NCI-H2196 (cell line): ENCODE measurements around the gene SDK1.
"Not testable (repeated sequence)": the region's sequence is repeated elsewhere in the genome, so short reads cannot be mapped to it uniquely, and the experiment has no call there.

ENCODE experiments used
- DNase-seq: peaks from one replicate; lab custom pipeline; 2025; ENCODE audit not compliant: unreplicated experiment; lab: John Stamatoyannopoulos, UW

Gene SDK1

DNA sequence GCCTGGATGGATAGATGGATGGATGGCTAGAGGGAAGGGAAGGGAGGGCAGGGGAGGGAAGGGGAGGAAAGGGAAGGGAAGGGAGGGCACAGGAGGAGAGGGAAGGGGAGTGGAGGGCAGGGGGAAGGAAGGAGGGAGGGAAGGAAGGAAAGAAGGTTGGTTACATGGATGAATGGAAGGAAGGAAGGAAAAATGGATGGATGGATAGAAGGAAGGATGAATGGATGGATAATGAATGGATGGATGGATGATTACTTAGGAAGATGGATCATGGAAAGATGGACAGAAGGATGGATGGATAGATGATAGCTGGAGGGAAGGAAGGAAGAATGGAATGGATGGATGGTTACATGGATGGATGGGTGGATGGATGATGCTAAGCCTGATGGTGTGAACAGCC is 929.3 kb downstream of the SDK1 start:
- DNase-seq, result no peak

- DNase-seq, result no peak
These were observed 932.1 kb downstream of the SDK1 start for GRCh38 chr7:4233146-4233545.

DNA sequence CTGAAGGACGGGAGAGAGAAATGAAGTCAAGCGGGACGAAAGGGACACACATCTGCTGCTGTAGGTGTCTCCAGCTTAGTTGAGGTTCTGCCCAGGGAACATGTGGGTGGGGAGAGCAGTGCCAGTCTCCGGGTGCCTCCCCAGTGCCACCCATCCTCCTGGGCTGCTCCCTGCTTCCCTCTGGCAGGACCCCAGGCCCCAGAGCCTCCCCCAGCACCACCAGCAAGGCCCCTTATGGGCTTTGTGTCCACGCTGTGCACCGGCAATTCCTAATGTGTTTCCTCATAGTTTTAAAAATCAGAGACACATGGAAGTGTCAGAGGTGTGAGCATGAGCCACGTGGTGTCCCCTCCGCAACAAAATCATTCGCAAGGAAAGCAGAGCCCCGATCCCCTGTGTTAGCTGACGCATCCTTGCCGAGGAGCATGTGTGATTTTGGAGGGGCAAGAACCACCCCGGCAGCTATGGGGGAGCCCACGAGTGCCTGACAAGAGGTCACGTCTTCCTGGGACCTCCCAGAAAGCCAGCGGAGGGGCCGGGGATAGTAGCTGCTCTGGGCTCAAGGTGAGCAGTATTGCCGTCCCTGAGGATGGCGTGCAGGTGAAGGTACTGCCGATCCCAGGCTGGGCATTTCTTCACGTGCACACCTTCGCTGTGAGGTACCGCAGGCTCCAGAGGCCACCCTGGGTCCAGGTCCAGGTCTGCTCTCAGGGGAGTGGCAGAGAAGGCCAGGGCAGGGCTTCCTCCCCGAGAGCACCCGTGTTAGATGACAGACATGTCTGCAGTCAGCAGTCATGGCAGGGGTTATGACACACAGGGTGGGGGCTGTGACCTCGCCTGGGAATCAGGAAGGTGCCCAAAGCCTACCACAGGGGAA is 932.8 kb downstream of the SDK1 start:
- DNase-seq, result no peak

GRCh38 chr7:4234498-4234855 is 933.4 kb downstream of the SDK1 start:
- DNase-seq, result no peak

DNA sequence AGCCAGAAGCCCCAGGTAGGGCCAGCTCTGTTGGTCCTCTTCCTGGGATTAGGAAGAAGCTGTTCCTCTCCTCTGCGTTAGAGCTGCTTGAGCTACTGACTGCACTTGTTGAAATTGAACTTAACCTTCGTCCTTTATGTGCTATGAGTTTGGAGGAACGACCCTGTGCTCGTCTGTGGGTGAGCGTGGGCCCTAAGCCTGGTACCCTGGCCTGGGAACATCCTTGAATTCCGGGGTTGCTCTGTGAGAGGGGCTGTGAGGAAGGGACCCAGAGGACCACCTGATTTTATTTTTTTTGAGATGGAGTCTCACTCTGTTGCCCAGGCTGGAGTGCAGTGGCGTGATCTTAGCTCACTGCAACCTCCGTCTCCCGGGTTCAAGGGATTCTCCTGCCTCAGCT is 933.8 kb downstream of the SDK1 start:
- DNase-seq, result no peak

DNA sequence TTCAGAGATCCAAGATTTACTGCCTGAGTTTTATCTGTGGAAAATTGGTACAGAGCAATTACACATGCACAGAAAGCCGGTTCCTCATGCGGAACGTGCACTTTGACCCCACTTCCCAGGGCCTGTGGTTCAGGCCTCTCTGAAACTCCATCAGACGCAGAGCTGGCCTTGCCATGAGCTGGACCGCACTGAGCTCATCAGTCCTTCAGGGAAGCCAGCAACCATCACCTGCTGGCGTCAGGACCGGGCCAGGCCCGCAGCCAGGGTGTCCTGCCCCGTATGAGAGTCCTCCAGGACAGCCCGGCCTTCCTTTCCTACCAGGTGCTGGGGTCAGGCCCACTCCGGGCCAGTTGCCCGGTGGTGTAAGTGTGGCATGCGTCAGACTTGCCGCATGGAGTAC is 934.5 kb downstream of the SDK1 start:
- DNase-seq, result no peak

GRCh38 chr7:4236389-4236788 is 935.3 kb downstream of the SDK1 start:
- no peak for DNase-seq

GRCh38 chr7:4236873-4237272 is 935.8 kb downstream of the SDK1 start:
- DNase-seq, result not testable (repeated sequence)

- DNase-seq, result no peak
These were observed 936.5 kb downstream of the SDK1 start for GRCh38 chr7:4237296-4238235.

DNA sequence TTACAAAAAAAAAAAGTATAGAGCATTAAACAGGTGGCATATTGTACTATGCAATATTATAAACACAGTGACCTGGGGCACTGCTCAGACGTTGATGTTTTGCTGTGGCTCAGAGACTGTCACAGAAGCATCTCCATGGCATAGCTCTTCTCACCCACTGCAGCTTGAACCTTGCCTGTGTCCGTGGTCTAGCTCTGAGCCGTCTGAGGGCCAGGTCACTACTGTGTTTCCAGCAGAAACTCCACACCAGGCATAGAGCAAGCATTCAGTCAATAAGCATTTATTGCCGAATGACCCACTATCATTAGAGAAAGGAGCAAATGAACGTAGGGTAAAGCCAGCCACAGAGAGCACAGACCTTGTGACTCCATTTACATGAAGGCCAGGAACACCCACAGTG is 937.8 kb downstream of the SDK1 start:
- DNase-seq, result no peak

GRCh38 chr7:4240042-4240441 is 939.0 kb downstream of the SDK1 start:
- no peak for DNase-seq

DNA sequence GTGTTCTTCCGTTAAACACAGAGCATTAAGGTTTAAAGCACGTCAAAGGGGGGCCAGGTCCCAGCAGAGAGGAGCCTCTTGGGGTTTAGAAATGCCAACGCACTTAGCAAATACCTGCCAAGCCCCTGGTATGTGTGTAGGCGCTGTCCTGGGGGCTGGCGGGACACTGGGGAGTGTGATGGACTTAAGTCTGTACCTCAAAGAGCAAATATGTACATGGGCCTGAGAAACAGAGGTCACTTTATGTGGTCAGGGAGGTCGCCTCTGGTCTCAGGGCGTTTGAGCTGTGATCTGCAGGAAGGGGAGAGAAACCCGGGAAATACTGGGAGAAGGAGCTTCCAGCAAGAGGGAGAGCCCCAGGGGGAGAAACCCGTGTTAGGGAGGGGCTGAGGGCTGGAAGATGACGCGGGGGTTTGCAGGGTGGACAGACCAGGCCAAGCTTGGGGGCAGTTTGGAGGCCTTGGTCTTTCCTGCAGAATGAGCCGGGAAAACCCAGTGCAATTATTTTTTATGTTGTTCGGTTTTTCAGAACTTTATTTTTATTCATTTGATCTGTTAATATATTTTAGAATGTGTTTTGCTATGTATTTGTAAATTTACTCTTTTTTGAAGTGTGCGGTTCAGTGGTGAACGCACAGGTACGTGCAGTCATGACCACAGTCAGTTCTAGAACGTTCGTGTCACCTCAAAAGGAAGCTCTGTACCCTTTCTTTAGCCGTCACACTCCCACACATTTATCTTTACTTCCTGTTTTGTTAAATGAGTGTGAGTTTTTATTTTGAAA is 939.7 kb downstream of the SDK1 start:
- DNase-seq, result no peak

- no peak for DNase-seq
These were observed 940.2 kb downstream of the SDK1 start for GRCh38 chr7:4241304-4241612.

DNA sequence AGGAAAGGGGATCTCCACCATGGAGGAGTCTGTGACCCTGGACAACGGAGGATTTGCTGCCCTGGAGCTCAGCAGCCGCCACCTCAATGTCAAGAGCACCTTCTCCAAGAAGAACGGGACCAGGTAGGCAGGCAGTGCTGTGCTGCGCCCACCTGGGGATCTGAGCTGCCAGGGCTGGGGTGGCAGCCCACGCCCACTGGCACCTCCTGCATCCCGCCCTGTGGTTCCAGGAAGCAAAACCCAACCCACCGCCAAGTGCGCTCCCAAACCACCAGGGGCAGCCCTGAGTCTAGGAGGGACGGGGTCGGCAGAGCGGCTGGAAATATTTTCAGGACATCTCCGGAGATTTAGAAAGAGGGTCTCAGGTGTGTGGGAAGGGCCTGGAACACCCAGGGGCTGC is 940.7 kb downstream of the SDK1 start:
- DNase-seq, result no peak

GRCh38 chr7:4242706-4243105 is 941.7 kb downstream of the SDK1 start:
- DNase-seq, result no peak

DNA sequence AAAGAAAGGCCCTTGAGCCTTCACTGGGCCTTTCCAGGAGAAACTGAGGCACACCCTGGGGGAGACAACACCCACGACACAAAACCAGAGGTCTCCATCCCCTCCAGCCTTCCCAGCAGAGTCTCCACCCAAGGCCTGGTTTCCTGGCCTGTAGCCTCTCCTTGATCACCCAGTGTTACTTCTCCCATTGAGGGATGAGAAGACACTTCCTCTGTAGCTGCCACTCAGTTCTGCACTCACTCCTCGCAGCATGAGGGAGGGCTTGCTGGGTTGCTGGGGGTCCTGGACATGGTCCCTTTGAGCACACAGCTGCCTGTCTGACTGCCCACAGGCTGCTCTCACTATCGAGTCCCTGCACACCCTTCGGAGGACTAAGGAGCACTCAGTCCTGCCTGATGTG is 943.0 kb downstream of the SDK1 start:
- DNase-seq, result no peak

- DNase-seq, result no peak
These were observed 943.6 kb downstream of the SDK1 start for GRCh38 chr7:4244635-4245034.

DNA sequence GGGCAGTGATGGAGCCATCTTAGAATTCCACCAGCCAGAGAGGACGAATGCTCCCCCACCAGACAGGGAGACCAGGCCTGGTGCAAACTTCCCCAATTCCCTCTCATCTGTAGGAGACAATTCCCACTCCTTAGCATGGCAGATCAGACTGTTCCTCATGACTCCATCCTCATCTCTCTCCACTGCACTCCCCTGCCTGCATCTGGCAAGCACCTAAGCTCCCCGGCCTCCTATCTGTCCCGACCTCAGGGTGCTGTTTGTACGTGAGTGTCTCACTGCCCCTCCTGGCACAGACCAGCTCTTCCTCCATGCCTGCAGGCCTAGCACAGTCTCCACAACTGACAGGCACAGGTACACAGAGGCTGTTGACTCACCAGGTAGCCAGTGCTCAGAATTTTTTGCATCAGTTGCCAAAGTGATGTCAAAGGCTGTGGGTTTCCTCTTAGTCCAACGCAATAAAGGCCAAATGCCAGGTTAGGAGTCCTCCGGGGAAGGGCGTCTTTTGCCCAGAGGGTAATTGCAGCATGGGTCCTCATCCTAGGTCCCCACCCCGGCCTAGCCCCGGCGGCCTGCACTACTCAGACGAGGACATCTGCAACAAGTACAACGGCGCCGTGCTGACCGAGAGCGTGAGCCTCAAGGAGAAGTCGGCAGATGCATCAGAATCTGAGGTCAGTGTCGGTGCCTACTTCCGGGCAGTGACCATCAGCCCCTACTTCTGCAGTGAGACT is 944.2 kb downstream of the SDK1 start:
- DNase-seq, result no peak

DNA sequence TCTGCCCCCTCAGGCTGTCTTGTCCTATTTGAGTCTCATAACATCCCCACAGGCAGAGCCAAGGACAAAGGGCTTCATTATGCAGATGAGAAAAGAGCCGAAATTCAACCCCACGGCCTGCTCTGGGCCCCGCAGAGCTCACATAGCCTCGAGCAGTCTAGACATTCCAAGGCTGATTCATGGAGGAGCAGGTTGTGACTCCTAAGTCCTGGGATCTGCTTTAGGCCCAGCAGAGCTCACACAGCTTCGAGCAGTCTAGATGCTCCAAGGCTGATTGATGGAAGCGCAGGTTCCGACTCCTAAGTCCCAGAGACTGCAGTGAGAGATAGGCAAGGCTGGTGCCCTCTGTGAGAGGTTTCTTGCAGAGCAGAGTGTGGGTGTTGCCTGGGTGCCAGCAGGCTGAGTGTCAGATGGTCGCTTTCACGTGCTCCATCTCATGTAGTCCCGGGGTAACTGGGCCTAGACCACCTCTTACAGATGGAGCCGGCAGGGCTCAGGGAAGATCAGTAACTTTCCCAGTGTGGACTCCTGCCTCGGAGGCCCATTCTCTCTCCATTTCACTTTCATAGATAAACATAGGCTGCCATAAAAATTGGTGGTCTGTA is 944.9 kb downstream of the SDK1 start:
- DNase-seq, result no peak

DNA sequence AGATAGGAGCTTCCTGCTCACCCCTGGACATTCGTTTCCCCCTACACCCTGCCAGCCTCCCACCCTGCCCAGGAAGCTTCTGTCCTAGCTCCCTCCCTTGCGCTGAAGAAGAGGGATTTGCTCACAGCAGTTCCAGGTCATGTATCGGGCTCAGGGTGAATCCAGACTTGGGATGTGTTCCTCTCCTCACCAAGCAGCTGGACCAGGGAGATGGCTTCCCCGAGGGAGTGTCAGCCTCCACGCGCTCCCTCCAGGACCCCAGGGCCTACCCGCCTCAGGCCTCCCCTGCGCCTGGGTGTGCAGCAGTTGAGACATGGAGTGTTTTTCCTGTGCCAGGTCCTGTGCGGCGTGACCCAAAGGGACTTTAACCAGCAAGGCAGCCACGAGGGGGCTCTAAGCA is 945.5 kb downstream of the SDK1 start:
- DNase-seq, result no peak
